Measurements from ENCODE around the gene RPS6KA2.
"Not testable (repeated sequence)": the region's sequence is repeated elsewhere in the genome, so short reads cannot be mapped to it uniquely, and the experiment has no call there.

The RPS6KA2 gene

GRCh38 chr6:166539543-166539942 lies 87.5 kb downstream of the RPS6KA2 start:
- TF ChIP-seq CTCF (conservative IDR thresholded peaks at IDR 0.05; ENCODE audit: control insufficient read depth, insufficient read depth, low read depth, low read length) = no peak
- H3K4me3 ChIP-seq (ENCODE audit: control insufficient read depth, low read depth, low read length) = no peak overlapping the region
- no peak for DNase-seq (ENCODE audit: low read depth)

- not testable (repeated sequence) for H3K4me3 ChIP-seq (ENCODE audit: control insufficient read depth, low read depth, low read length); DNase-seq (ENCODE audit: low read depth)
Observed at GRCh38 chr6:166539011-166539385, 88.1 kb downstream of the RPS6KA2 start.

GRCh38 chr6:166538297-166539010 lies 88.6 kb downstream of the RPS6KA2 start:
- no peak for TF ChIP-seq CTCF (conservative IDR thresholded peaks at IDR 0.05; ENCODE audit: control insufficient read depth, insufficient read depth, low read depth, low read length)
- DNase-seq (ENCODE audit: low read depth) = no peak
- H3K4me3 ChIP-seq (ENCODE audit: control insufficient read depth, low read depth, low read length) = no peak overlapping the region

- no peak for DNase-seq (ENCODE audit: low read depth)
- no peak overlapping the region for H3K4me3 ChIP-seq (ENCODE audit: control insufficient read depth, low read depth, low read length)
- TF ChIP-seq CTCF (conservative IDR thresholded peaks at IDR 0.05; ENCODE audit: control insufficient read depth, insufficient read depth, low read depth, low read length) = no peak
Observed at GRCh38 chr6:166534658-166535406, 92.2 kb downstream of the RPS6KA2 start.

- no peak overlapping the region for H3K4me3 ChIP-seq (ENCODE audit: control insufficient read depth, low read depth, low read length)
- DNase-seq (ENCODE audit: low read depth) = no peak
- no peak for TF ChIP-seq CTCF (conservative IDR thresholded peaks at IDR 0.05; ENCODE audit: control insufficient read depth, insufficient read depth, low read depth, low read length)
Observed at GRCh38 chr6:166533205-166533824, 93.7 kb downstream of the RPS6KA2 start.

- no peak for DNase-seq (ENCODE audit: low read depth)
- TF ChIP-seq CTCF (conservative IDR thresholded peaks at IDR 0.05; ENCODE audit: control insufficient read depth, insufficient read depth, low read depth, low read length) = no peak
- H3K4me3 ChIP-seq (ENCODE audit: control insufficient read depth, low read depth, low read length) = no peak overlapping the region
Observed at GRCh38 chr6:166532302-166532701, 94.7 kb downstream of the RPS6KA2 start.

Measured in fibroblast of mammary gland (primary cell).